B cell (primary cell): Measurements from ENCODE around the gene LIPG. TPM values are rescaled to one million over a fixed set of nuclear protein-coding genes. Genes with fewer than 3 reads are reported as not detected.

ENCODE experiments used
- ATAC-seq: fragments of 200-7000 bp; cut with Tn5 transposase; one replicate; pipeline ENCODE4 v1.10.0; 2021; ENCODE audit warnings: low read depth, mild to moderate bottlenecking, moderate number of reproducible peaks, moderate library complexity
- CTCF ChIA-PET: fragments of 350-600 bp; sonication (Branson Sonifier 250); formaldehyde crosslinking; loops from one replicate; lab custom pipeline; 2021; ENCODE audit warnings: antibody characterized with exemption, inconsistent platforms; lab: Charles Lee
- POLR2A ChIA-PET: fragments of 350-600 bp; sonication (Branson Sonifier 250); formaldehyde crosslinking; loops from one replicate; lab custom pipeline; 2021; ENCODE audit warnings: antibody characterized with exemption; lab: Charles Lee
- DNase-seq: peaks from one replicate; pipeline ENCODE4 v3.0.0; 2013
- H2AFZ ChIP-seq: 2 replicates; pipeline ENCODE4 v1.6.1; 2012; ENCODE audit warnings: mild to moderate bottlenecking, low read depth, low read length; ENCODE audit not compliant: insufficient read depth, poor library complexity, severe bottlenecking
- H3K27ac ChIP-seq, 2 donors: 1 replicate in 1 of 2; 2 replicates in 1 of 2; pipeline ENCODE4 v1.5.1; 2012 to 2013; ENCODE audit warnings: low read length in 2 of 2, mild to moderate bottlenecking in 2 of 2, moderate library complexity in 1 of 2
- H3K27me3 ChIP-seq, 4 experiments: fragments of 200-600 bp in 1 of 4; sonication (generic) in 1 of 4; replicated peaks in 1 of 4; 1 replicate in 2 of 4; 2 replicates in 2 of 4; pipeline versions ENCODE4 v1.6.1 to v1.7.0; 2013 to 2016; ENCODE audit warnings: low read length in 3 of 4, mild to moderate bottlenecking in 2 of 4, mixed read lengths in 1 of 4, moderate library complexity in 1 of 4; ENCODE audit not compliant: insufficient read depth in 4 of 4, control insufficient read depth in 3 of 4; ENCODE audit errors: control extremely low read depth in 1 of 4
- H3K36me3 ChIP-seq, 2 experiments: replicated peaks in 1 of 2; 1 replicate in 1 of 2; 2 replicates in 1 of 2; pipeline versions ENCODE4 v1.6.1 to v1.7.1; 2013; ENCODE audit warnings: low read length in 1 of 2; ENCODE audit not compliant: insufficient read depth in 2 of 2, control insufficient read depth in 1 of 2; ENCODE audit errors: control extremely low read depth in 1 of 2, extremely low read depth in 1 of 2
- H3K4me1 ChIP-seq, 2 donors: fragments of 200-600 bp in 1 of 2; sonication (generic) in 1 of 2; 1 replicate in 1 of 2; 2 replicates in 1 of 2; pipeline versions ENCODE4 v1.5.1 to v1.6.1; 2013 to 2017; ENCODE audit warnings: low read length in 2 of 2; ENCODE audit not compliant: control insufficient read depth in 2 of 2, insufficient read depth in 2 of 2
- H3K4me2 ChIP-seq: replicated peaks from 2 replicates; pipeline ENCODE3; 2012; ENCODE audit warnings: mild to moderate bottlenecking, low read depth, low read length; ENCODE audit not compliant: poor library complexity, severe bottlenecking
- H3K4me3 ChIP-seq, 5 experiments: fragments of 200-600 bp in 1 of 5; sonication (generic) in 1 of 5; 1 replicate in 3 of 5; 2 replicates in 2 of 5; pipeline versions ENCODE4 v1.5.1 to v1.7.0; 2011 to 2016; ENCODE audit warnings: low read length in 4 of 5, mild to moderate bottlenecking in 4 of 5, low read depth in 2 of 5, control low read depth in 1 of 5, moderate library complexity in 1 of 5; ENCODE audit not compliant: insufficient read depth in 1 of 5; ENCODE audit errors: control extremely low read depth in 1 of 5, extremely low read depth in 1 of 5
- H3K79me2 ChIP-seq: fragments of 200-600 bp; sonication (generic); one replicate; pipeline ENCODE4 v1.6.0; 2016; ENCODE audit warnings: low read length; ENCODE audit not compliant: control insufficient read depth, insufficient read depth
- H3K9ac ChIP-seq: fragments of 200-600 bp; sonication (generic); 2 replicates; pipeline ENCODE4 v1.6.1; 2017; ENCODE audit warnings: mild to moderate bottlenecking, low read length, moderate library complexity
- H3K9me3 ChIP-seq, 3 donors: one replicate each; pipeline versions ENCODE4 v1.6.1 to v1.7.1; 2013; ENCODE audit warnings: low read length in 2 of 3; ENCODE audit not compliant: control insufficient read depth in 2 of 3, insufficient read depth in 1 of 3; ENCODE audit errors: control extremely low read depth in 1 of 3
- H4K20me1 ChIP-seq: 2 replicates; pipeline ENCODE4 v1.6.0; 2012; ENCODE audit warnings: mild to moderate bottlenecking, low read length; ENCODE audit not compliant: insufficient read depth, control insufficient read depth, poor library complexity, severe bottlenecking
- H3K27ac Mint-ChIP-seq: one replicate; pipeline ENCODE4 v1.8.0; 2021; ENCODE audit warnings: mixed read lengths
- H3K27me3 Mint-ChIP-seq: one replicate; pipeline ENCODE4 v1.8.0; 2021; ENCODE audit warnings: mixed read lengths
- H3K4me1 Mint-ChIP-seq: one replicate; pipeline ENCODE4 v1.8.0; 2021; ENCODE audit warnings: mixed read lengths
- H3K4me3 Mint-ChIP-seq: one replicate; pipeline ENCODE4 v1.8.0; 2021; ENCODE audit warnings: mixed read lengths
- H3K9me3 Mint-ChIP-seq: one replicate; pipeline ENCODE4 v1.8.0; 2022; ENCODE audit warnings: mixed read lengths; ENCODE audit not compliant: insufficient read depth
- EZH2 ChIP-seq: IDR thresholded peaks from 2 replicates; pipeline ENCODE4 v1.6.1; 2012; ENCODE audit warnings: borderline replicate concordance, low read depth, mild to moderate bottlenecking, moderate library complexity, low read length; ENCODE audit not compliant: insufficient read depth, poor library complexity, severe bottlenecking
- WGBS: methylation state at CpG from one replicate; pipeline ENCODE4 v1.1.5; 2013; ENCODE audit warnings: missing lambda C conversion rate; ENCODE audit not compliant: insufficient coverage; 5-methylcytosine and 5-hydroxymethylcytosine counted together
- intact Hi-C: fragments of 100-400 bp; cut with micrococcal nuclease; formaldehyde crosslinking; loops from one replicate; pipeline ENCODE4 v1.10.0; 2022
- polyA plus RNA-seq: library from polyadenylated mRNA; depleted of rRNA; stranded (reverse); fragments of >200 nt; gene quantifications from 2 replicates; pipeline ENCODE4 v1.2.3, GENCODE V29; 2012
- total RNA-seq, 2 donors: library from RNA; stranded (reverse); fragments of 120-200 nt in 1 of 2; gene quantifications; 1 replicate in 1 of 2; 2 replicates in 1 of 2; pipeline versions ENCODE4 v1.2.3 to v1.2.4, GENCODE V29; 2013 to 2022
- TF ChIP-seq, protein P1 (sequence below): fragments of 200-600 bp; IDR thresholded peaks from one replicate; pipeline ENCODE4 v1.8.0; 2022; ENCODE audit warnings: antibody characterized with exemption, mild to moderate bottlenecking

The LIPG gene
- total and polyA plus RNA-seq, 2 donors (not counting 1 experiment from before 2014, with no cell fraction given), result not detected

DNA sequence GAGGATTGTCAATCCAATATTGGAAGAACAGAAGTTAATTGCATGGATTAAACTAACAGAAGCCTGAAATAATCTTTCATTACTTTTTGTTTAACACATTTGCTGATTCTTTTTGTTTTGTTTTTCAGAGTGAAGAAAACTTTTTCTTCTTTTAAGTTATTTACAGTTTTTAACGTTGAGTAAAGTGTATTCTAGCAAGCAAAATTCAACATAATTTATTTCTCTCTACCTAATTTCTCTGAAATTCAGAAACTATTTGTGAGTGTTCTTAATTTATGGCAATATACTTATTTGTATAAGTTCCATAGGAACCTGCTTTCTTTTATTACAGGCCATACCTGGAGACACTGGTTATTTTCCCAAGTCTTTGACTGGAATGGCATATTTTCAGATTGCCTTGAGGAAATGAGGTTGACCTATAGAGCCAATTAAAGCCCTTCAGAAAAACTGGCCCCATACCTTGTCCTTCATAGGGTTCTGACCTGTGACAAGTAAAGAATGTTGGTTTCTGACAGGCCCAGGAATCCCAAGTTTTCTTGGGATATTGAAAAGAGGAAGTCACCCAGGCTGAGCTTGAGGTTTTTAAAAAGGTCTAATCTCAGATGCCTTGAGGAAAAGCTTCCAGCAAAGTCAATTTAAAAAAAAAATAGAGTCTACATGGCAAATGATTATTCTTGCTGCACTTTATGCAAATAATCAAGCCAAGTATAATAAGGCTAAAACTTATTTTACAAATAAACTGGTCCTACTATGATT is 26.8 kb upstream of the LIPG start:
- Histone ChIP-seq H4K20me1 (no peaks in the 10 kb centered on the region), H3K4me1 (no peaks in the 10 kb centered on the region), H3K4me2 (no peak overlapping the region), H3K4me3 (no peak overlapping the region), H2AFZ (no peak overlapping the region), H3K27me3 (no peaks in the 10 kb centered on the region), H3K79me2 (no peaks in the 10 kb centered on the region), H3K27ac (no peak overlapping the region), H3K9me3 (peaks cover 0 to 2% (median 0%) of the 10 kb centered on the region in 3 donors), H3K36me3 (no peaks in the 10 kb centered on the region), H3K9ac (no peak overlapping the region)
- no peaks in the 10 kb centered on the region for H3K9me3 Mint-ChIP-seq
- no peaks in the 10 kb centered on the region for H3K4me1 Mint-ChIP-seq
- DNase-seq (no peak), ATAC-seq (no peak)
- ChIA-PET CTCF (no interaction called here), POLR2A (no interaction called here)
- peaks cover 7% of the 10 kb centered on the region for H3K27me3 Mint-ChIP-seq
- H3K4me3 Mint-ChIP-seq, result no peak overlapping the region
- H3K27ac Mint-ChIP-seq, result no peak overlapping the region
- TF ChIP-seq EZH2, result no peak
- TF ChIP-seq, protein P1, sequence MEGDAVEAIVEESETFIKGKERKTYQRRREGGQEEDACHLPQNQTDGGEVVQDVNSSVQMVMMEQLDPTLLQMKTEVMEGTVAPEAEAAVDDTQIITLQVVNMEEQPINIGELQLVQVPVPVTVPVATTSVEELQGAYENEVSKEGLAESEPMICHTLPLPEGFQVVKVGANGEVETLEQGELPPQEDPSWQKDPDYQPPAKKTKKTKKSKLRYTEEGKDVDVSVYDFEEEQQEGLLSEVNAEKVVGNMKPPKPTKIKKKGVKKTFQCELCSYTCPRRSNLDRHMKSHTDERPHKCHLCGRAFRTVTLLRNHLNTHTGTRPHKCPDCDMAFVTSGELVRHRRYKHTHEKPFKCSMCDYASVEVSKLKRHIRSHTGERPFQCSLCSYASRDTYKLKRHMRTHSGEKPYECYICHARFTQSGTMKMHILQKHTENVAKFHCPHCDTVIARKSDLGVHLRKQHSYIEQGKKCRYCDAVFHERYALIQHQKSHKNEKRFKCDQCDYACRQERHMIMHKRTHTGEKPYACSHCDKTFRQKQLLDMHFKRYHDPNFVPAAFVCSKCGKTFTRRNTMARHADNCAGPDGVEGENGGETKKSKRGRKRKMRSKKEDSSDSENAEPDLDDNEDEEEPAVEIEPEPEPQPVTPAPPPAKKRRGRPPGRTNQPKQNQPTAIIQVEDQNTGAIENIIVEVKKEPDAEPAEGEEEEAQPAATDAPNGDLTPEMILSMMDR, result no peak
- no CpG with 5 or more reads among the region's 1 CpG for WGBS
- intact Hi-C loops, result no loop called here

DNA sequence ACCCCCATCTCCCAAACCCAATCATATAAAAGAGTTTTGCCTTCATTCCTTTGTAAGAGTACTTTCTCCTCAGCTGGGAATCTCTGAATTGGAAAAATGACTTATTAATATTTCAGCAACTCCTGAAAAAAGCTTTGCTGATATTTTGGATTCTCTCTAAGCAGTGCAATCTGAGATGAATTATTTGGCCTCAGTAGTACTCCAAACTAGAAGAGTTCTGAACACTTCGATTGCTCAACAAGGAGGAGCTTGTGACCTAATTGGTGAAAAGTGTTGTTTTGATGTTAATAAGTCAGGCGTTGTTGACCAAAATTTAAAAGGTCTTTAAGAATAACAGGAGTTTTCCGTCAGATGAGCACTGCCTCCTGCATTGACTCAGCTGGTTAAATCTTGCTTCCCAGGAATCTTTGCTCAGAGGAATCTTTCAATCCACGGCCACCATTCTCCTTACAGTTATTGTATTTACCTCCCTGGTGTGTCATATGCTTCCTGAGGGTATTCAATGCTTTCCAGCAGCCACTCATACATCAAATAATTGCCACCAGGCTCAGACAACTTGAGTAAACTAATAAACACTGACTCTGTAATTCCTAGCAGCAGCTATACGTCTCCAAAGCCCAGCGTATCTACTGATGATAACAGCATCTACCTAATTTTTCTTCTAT is 24.5 kb upstream of the LIPG start:
- no peak for DNase-seq
- ChIA-PET POLR2A (no interaction called here), CTCF (no interaction called here)
- H2AFZ ChIP-seq, result no peak overlapping the region
- no peak overlapping the region for H3K4me3 ChIP-seq
- TF ChIP-seq, protein P1, result no peak
- no peak for TF ChIP-seq EZH2
- H3K9me3 ChIP-seq, result peaks cover 0 to 2% (median 0%) of the 10 kb centered on the region in 3 donors
- no peak overlapping the region for H3K27ac ChIP-seq
- H4K20me1 ChIP-seq, result no peaks in the 10 kb centered on the region
- ATAC-seq, result no peak
- no peak overlapping the region for H3K4me2 ChIP-seq
- H3K27me3 ChIP-seq, result no peaks in the 10 kb centered on the region
- Mint-ChIP-seq H3K27me3 (peaks cover 3% of the 10 kb centered on the region), H3K9me3 (no peaks in the 10 kb centered on the region), H3K4me3 (no peak overlapping the region), H3K4me1 (no peaks in the 10 kb centered on the region), H3K27ac (no peak overlapping the region)
- H3K36me3 ChIP-seq, result no peaks in the 10 kb centered on the region
- WGBS, result 95% methylated on average over 5 of the region's 6 CpGs
- no peaks in the 10 kb centered on the region for H3K4me1 ChIP-seq
- intact Hi-C loops, result no loop called here
- H3K9ac ChIP-seq, result no peak overlapping the region
- no peaks in the 10 kb centered on the region for H3K79me2 ChIP-seq
